Left ventricle myocardium inferior (tissue), 1 donor: Measurements from ENCODE around the gene C1GALT1. TPM values are rescaled to one million over a fixed set of nuclear protein-coding genes. Genes with fewer than 3 reads are reported as not detected.
"Not testable (repeated sequence)": the region's sequence is repeated elsewhere in the genome, so short reads cannot be mapped to it uniquely, and the experiment has no call there.

ENCODE experiments used
- DNase-seq: peaks from one replicate; pipeline ENCODE4 v3.0.0-alpha.2; 2020
- H3K27ac ChIP-seq: fragments of 200-600 bp; replicated peaks from 2 replicates; pipeline ENCODE4 v1.8.0; 2021
- H3K27me3 ChIP-seq: fragments of 200-600 bp; 2 replicates; pipeline ENCODE4 v1.8.0; 2021; ENCODE audit warnings: low read depth
- H3K36me3 ChIP-seq: fragments of 200-600 bp; 2 replicates; pipeline ENCODE4 v1.8.0; 2021
- H3K4me1 ChIP-seq: fragments of 200-600 bp; 2 replicates; pipeline ENCODE4 v1.8.0; 2021
- H3K4me3 ChIP-seq: fragments of 200-600 bp; 2 replicates; pipeline ENCODE4 v1.8.0; 2021; ENCODE audit warnings: mild to moderate bottlenecking, moderate library complexity
- H3K9me3 ChIP-seq: fragments of 200-600 bp; replicated peaks from 2 replicates; pipeline ENCODE4 v1.8.0; 2021
- intact Hi-C: fragments of 100-400 bp; cut with micrococcal nuclease; formaldehyde crosslinking; loops from one replicate; pipeline ENCODE4 v1.11.0; 2022
- total RNA-seq: library from RNA; stranded (reverse); fragmentation: NEBNext Ultra II Directional; extraction: Animal tissue kit (Norgen Biotek cat#: 25700); gene quantifications from one replicate; pipeline ENCODE4 v1.2.1, GENCODE V29; 2021
- TF ChIP-seq, protein P1 (sequence below): fragments of 200-600 bp; IDR thresholded peaks from 2 replicates; pipeline ENCODE4 v1.8.0; 2021; ENCODE audit warnings: antibody characterized with exemption, mild to moderate bottlenecking, borderline replicate concordance
- donor health status: DM: no; HTN: yes; CAD: no; lungs with severe emphysema.

The C1GALT1 gene
- total RNA-seq, 1 donor from 2014 or later = 19.4 TPM

DNA sequence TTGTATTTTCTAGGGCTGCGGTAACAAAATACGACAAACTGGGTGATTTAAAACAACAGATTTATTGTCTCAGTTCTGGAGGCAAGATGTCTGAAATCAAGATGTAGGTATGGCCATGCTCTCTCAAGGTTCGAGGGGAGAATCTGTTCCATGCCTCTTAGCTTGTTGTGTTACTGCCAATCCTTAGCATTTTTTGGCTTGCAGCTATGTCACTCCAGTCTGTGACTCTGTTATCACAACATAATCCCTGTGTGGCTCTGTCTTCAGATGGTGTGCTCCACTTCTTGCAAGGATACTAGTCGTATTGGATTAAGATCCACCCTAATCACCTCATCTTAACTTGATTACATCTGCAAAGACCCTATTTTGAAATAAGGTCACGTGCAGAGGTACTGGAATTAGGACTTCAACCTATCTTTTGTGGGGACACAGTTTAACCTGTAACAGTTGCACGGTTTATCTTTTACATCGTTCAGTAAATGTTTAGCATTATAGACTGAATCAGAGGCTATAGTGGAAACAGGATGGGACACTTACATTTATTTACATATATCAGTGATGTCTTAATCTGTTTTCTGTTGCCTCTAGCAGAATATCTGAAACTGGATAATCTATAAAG is 3.1 kb downstream of the C1GALT1 start:
- Histone ChIP-seq H3K27me3 (no peaks in the 10 kb centered on the region), H3K9me3 (no peaks in the 10 kb centered on the region), H3K4me1 (peaks cover 69% of the 10 kb centered on the region), H3K36me3 (no peaks in the 10 kb centered on the region), H3K4me3 (no peak overlapping the region), H3K27ac (no peak overlapping the region)
- TF ChIP-seq, protein P1, sequence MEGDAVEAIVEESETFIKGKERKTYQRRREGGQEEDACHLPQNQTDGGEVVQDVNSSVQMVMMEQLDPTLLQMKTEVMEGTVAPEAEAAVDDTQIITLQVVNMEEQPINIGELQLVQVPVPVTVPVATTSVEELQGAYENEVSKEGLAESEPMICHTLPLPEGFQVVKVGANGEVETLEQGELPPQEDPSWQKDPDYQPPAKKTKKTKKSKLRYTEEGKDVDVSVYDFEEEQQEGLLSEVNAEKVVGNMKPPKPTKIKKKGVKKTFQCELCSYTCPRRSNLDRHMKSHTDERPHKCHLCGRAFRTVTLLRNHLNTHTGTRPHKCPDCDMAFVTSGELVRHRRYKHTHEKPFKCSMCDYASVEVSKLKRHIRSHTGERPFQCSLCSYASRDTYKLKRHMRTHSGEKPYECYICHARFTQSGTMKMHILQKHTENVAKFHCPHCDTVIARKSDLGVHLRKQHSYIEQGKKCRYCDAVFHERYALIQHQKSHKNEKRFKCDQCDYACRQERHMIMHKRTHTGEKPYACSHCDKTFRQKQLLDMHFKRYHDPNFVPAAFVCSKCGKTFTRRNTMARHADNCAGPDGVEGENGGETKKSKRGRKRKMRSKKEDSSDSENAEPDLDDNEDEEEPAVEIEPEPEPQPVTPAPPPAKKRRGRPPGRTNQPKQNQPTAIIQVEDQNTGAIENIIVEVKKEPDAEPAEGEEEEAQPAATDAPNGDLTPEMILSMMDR = no peak
- DNase-seq = no peak
- intact Hi-C loops = no loop called here

DNA sequence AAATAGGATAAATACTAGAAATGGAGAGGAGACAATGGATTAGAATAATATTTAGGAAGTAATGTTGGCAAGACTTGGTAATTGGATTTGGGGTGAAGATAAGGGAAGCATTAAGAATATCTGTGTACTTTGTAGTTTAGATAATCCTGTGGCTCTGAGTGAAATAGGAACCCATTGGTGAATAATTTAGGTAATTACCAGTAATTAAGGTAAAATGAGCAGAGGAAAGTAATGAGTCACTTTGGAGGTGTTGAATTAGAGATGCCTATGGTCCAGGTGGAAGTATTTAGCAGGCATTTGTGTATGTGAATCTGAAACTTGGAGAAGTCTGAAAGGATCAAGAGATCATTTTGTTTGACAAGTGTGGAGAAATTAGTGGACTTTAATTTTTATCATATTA is 5.7 kb downstream of the C1GALT1 start:
- intact Hi-C loops = no loop called here
- Histone ChIP-seq H3K36me3 (no peaks in the 10 kb centered on the region), H3K9me3 (peaks cover 9% of the 10 kb centered on the region), H3K4me1 (peaks cover 57% of the 10 kb centered on the region), H3K27me3 (no peaks in the 10 kb centered on the region), H3K27ac (no peak overlapping the region), H3K4me3 (no peak overlapping the region)
- TF ChIP-seq, protein P1 = no peak
- no peak for DNase-seq

DNA sequence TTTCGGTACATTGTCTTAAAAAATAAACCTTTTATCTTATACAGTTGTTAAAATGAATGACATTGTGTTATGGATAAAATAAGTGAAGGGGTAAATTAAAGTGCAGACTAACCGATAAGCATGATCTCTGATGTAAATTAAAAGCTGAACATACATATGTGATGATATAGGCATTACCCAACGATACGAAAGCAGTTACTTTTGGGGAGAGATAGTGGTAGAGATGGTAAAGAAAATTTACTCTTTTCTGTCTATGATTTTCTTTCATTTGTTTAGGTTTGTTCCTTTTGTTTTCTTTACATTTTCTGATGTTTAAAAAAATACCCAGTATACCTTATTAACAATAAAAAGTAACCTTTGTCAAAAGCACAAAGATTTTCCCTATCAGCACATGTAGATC is 6.4 kb downstream of the C1GALT1 start:
- Histone ChIP-seq H3K27me3 (no peaks in the 10 kb centered on the region), H3K36me3 (no peaks in the 10 kb centered on the region), H3K4me3 (no peak overlapping the region), H3K9me3 (peaks cover 12% of the 10 kb centered on the region), H3K27ac (no peak overlapping the region), H3K4me1 (peaks cover 51% of the 10 kb centered on the region)
- TF ChIP-seq, protein P1 = no peak
- intact Hi-C loops = no loop called here
- DNase-seq = no peak

DNA sequence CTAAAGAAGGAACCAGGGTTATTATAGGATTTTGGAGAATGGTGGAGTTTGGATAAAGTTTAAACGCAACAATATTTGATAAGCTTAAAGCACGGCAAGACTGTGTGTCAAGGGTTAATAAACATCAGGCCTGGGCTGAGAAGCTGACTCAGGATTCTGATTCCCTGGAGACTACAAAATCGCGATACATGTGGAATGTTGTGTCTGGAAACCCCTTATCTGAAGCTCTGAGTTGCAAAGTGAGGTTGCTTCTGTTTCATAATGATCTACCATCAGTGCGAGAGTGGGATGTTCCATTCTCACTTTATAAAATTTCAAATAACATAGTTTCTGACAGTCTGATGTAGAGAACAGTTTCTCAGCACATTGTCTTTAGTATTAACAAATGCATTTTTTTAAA is 7.8 kb downstream of the C1GALT1 start:
- Histone ChIP-seq H3K36me3 (no peaks in the 10 kb centered on the region), H3K27ac (no peak overlapping the region), H3K4me1 (peaks cover 37% of the 10 kb centered on the region), H3K27me3 (no peaks in the 10 kb centered on the region), H3K9me3 (peaks cover 12% of the 10 kb centered on the region), H3K4me3 (no peak overlapping the region)
- DNase-seq = no peak
- intact Hi-C loops = no loop called here
- TF ChIP-seq, protein P1 = no peak

DNA sequence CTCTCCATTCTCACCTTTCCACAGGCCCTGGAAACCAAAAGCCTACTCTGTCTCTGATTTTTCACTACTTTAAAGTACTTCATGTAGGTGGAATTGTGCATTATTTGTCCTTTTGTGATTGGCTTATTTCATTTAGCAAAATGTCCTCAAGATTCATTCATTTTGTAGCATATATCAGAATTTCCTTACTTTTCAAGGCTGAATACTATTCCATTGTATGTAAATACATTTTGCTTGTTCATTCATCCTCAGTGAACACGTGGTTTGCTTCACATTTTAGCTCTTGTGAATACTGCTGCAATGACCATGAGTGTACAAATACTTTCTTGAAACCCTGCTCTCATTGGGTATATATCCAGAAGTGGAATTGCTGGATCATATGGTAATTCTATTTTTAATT is 8.8 kb downstream of the C1GALT1 start:
- no peaks in the 10 kb centered on the region for H3K36me3 ChIP-seq
- no peaks in the 10 kb centered on the region for H3K27me3 ChIP-seq
- no peak overlapping the region for H3K4me3 ChIP-seq
- no peak for DNase-seq
- peaks cover 28% of the 10 kb centered on the region for H3K4me1 ChIP-seq
- TF ChIP-seq, protein P1 = no peak
- no peak overlapping the region for H3K27ac ChIP-seq
- intact Hi-C loops = no loop called here
- H3K9me3 ChIP-seq = peaks cover 12% of the 10 kb centered on the region

DNA sequence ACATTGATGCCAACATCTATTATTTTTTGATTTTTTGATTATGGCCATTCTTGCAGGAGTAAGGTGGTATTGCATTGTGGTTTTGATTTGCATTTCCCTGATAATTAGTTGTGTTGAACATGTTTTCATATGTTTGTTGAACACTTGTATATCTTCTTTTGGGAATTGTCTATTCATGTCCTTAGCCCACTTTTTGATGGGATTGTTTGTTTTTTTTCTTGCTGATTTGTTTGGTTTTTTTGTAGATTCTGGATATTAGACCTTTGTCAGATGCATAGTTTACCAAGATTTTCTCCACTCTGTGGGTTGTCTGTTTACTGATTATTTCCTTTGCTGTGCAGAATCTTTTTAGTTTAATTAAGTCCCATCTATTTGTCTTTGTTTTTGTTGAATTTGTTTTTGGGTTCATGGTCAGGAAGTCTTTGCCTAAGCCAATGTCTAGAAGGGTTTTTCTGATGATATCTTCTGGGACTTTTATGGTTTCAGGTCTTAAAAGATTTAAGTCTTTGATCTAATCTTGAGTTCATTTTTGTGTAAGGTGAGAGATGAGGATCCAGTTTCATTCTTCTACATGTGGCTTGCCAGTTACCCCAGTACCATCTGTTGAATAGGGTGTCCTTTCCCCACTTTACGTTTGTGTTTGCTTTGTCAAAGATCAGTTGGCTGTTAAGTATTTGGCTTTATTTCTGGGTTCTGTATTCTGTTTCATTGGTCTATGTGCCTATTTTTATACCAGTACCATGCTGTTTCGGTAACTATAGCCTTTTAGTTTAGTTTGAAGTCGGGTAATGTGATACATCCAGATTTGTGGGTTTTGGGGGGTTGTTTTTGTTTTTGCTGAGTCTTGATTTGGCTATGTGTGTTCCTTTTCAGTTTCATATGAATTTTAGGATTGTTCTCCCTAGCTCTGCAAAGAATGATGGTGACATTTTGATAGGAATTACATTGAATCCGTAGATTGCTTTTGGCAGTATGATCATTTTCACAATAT is 10.7 kb downstream of the C1GALT1 start:
- intact Hi-C loops, H3K27me3 ChIP-seq, H3K36me3 ChIP-seq, DNase-seq, H3K27ac ChIP-seq, H3K4me3 ChIP-seq: not testable (repeated sequence)
- H3K4me1 ChIP-seq = peaks cover 19% of the 10 kb centered on the region
- H3K9me3 ChIP-seq = peaks cover 16% of the 10 kb centered on the region

DNA sequence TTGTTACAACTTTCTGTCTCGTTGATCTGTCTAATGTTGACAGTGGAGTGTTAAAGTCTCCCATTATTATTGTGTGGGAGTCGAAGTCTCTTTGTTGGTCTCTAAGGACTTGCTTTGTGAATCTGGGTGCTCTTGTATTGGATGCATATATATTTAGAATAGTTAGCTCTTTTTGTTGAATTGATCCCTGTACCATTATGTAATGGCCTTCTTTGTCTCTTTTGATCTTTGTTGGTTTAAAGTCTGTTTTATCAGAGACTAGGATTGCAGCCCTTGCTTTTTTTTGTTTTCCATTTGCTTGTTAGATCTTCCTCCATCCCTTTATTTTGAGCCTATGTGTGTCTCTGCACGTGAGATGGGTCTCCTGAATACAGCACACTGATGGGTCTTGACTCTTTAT is 17.2 kb downstream of the C1GALT1 start:
- peaks cover 22% of the 10 kb centered on the region for H3K9me3 ChIP-seq
- DNase-seq, H3K4me3 ChIP-seq, H3K36me3 ChIP-seq, H3K27me3 ChIP-seq, H3K27ac ChIP-seq, intact Hi-C loops: not testable (repeated sequence)
- H3K4me1 ChIP-seq = peaks cover 15% of the 10 kb centered on the region

DNA sequence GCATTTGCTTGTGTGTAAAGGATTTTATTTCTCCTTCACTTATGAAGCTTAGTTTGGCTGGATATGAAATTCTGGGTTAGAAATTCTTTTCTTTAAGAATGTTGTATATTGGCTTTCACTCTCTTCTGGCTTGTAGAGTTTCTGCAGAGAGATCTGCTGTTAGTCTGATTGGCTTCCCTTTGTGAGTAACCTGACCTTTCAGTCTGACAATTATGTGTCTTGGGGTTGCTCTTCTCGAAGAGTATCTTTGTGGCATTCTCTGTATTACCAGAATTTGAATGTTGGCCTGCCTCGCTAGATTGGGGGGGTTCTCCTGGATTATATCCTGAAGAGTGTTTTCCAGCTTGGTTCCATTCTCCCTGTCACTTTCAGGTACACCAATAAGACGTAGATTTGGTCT is 17.9 kb downstream of the C1GALT1 start:
- DNase-seq, H3K27me3 ChIP-seq, intact Hi-C loops, H3K27ac ChIP-seq, H3K4me3 ChIP-seq, H3K36me3 ChIP-seq: not testable (repeated sequence)
- Histone ChIP-seq H3K4me1 (peaks cover 15% of the 10 kb centered on the region), H3K9me3 (peaks cover 22% of the 10 kb centered on the region)
